HPDE6-E6E7 (cell line): Measurements from ENCODE around the gene FOXJ3.

ENCODE experiments used
- DNase-seq: peaks from one replicate; pipeline ENCODE4 v3.0.0; 2011; ENCODE audit warnings: missing footprints; ENCODE audit errors: extremely low spot score

The FOXJ3 gene

DNA sequence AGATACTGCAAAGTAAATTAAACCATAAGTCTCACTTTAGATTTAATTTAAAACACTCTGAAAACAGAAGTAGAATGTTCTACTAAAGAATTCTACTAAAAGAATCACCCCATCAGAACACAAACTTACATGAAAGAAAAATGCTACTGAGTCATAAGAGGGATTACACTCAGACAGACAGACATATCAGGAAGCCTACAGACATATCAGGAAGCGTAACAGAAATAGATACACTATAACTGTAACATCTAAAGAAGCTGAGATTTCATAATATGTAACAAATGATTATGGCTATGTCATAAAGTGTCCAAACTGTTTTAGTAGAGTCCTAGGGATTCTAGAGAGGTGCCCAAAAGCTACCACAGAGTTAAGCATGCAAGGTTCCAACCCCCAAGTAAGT lies 23.9 kb downstream of the FOXJ3 start:
- no peak for DNase-seq

DNA sequence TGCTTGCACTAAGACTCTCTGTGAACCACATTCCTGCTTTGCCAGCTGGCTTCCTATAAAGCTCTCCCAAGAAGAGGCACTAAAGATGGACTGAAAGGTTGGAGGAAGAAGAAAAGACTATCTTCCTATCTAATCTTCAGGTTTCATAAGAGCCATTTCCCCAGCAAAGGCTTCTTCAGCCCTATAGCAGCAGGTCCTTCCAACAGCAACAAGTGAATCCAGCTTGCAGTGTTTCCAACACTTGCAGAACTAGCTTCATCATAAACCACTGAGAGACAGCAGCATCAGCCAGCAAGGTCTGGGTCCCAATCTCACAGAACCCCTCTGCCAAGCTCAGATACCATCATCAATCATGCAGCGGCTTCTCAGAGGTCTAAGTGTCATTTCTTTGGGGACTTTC lies 28.1 kb downstream of the FOXJ3 start:
- DNase-seq, result no peak

GRCh38 chr1:42305639-42306038 lies 29.4 kb downstream of the FOXJ3 start:
- DNase-seq, result no peak

GRCh38 chr1:42302034-42302433 lies 33.0 kb downstream of the FOXJ3 start:
- no peak for DNase-seq

DNA sequence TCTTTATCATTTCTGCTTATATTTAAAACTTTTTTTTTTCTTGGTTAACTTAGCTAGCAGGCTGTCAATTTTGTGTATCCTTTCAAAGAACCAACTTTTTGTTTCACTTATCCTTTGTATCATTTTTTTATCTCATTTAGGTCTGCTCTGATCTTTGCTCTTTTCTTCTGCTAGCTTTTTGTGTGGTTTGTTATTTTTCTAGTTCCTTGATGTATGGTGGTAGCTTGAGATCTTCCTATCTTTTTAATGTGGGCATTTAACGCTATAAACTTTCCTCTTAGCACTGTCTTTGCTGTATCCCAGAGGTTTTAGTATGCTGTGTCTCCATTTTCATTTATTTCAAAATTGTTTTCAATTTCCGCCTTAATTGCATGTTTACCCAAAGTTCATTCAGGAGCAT lies 36.5 kb downstream of the FOXJ3 start:
- DNase-seq, result no peak

GRCh38 chr1:42295816-42296215 lies 39.2 kb downstream of the FOXJ3 start:
- DNase-seq, result no peak

GRCh38 chr1:42290130-42290529 lies 44.9 kb downstream of the FOXJ3 start:
- no peak for DNase-seq

GRCh38 chr1:42288311-42288985 lies 46.6 kb downstream of the FOXJ3 start:
- no peak for DNase-seq

- peak; percentile 28 for DNase-seq
These were observed 52.0 kb downstream of the FOXJ3 start for GRCh38 chr1:42282867-42283583.

DNA sequence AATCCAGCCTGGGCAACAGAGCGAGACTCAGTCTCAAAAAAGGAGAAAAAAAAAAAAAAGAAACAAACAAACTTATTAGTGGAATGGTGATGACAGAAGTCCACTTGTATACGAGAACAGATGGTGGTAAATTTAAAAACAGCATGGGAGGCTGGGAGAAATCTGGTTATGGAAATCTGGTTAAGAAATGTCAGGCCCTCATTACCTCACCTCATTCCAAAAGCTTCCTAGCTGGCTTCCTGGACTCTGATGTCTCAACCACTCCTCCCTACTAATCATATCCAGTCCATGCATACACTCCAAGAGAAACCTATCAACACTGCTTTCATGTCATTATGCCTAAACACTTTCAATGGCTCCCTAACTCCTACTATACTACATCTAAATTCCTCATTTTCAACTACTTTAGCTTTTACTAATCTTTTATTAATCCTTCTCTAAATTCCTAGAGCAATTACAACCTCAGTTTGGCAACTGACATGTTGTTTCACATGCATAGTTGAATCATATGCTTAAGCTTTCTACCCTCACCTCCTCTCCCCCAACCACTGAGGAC lies 52.9 kb downstream of the FOXJ3 start:
- peak; percentile 7 for DNase-seq

DNA sequence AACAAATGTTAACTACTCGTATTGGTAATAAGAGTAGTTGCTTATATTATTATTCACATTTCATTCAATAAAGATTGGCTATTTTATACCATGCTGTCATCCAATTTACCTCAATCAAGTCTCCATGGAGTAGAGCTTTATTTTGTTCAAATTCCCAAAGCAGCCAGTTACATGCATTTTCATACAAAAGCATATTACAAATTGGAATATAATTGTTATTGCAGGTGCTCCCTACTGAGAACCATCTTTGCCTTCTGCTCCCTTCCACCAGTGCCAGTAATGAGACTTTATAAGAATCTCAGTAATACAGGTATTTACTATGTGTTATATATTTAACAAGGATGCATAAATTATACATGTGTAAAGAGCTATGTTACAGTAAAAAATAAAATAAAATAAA lies 54.2 kb downstream of the FOXJ3 start:
- DNase-seq, result no peak

- DNase-seq, result no peak
These were observed 56.0 kb downstream of the FOXJ3 start for GRCh38 chr1:42279055-42279454.

- no peak for DNase-seq
These were observed 62.1 kb downstream of the FOXJ3 start for GRCh38 chr1:42272920-42273319.

DNA sequence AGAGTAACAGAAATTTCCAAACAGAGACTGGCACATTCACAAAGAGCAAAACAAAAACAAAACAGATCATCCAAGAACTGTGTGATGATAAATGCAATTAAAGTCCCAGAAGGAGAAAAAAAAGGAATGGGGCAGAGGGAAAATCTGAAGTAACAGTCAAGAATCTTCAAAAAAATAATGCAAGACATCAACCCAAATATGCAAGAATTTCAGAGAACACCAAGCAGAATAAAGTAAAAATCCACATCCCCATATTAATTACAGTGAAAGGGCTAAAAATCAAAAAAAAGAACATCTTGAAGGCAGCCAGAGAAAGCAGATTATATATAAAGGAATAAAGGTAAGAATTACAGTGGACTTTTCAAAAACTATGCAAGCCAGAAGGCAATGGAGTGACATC lies 67.1 kb downstream of the FOXJ3 start:
- DNase-seq, result no peak

GRCh38 chr1:42266253-42267135 lies 68.5 kb downstream of the FOXJ3 start:
- DNase-seq, result peak; percentile 15

GRCh38 chr1:42264511-42265190 lies 70.4 kb downstream of the FOXJ3 start:
- no peak for DNase-seq

- no peak for DNase-seq
These were observed 72.0 kb downstream of the FOXJ3 start for GRCh38 chr1:42263019-42263418.

GRCh38 chr1:42260376-42261070 lies 74.5 kb downstream of the FOXJ3 start:
- no peak for DNase-seq

- no peak for DNase-seq
These were observed 75.3 kb downstream of the FOXJ3 start for GRCh38 chr1:42259739-42260064.

- no peak for DNase-seq
These were observed 75.8 kb downstream of the FOXJ3 start for GRCh38 chr1:42259059-42259738.

DNA sequence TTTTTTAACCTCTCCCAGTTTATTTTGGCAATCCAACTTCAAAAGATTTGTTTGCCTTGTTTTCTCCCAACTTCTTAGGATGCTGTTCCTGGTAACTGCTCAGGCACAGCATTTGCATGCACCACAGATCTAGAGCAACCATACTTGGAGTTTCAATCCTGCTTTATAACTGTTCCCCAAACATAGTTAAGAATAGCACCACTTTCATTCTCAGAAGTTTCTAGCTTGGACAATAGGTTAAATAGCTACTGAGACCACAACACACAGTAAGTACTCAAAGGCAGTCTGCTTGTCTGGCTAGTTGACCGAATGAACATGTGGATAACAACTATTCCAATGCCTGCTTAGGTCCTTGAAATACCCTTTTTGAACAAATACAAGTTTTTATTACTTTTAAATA lies 76.8 kb downstream of the FOXJ3 start:
- DNase-seq, result no peak
